GM12872 (cell line): ENCODE data around the gene RCC2.

Source experiments
- TF ChIP-seq, protein P1 (sequence below): IDR thresholded peaks from 3 replicates; pipeline ENCODE4 v1.5.1; 2011; ENCODE audit warnings: low read depth, mild to moderate bottlenecking, low read length, moderate library complexity; ENCODE audit not compliant: insufficient read depth

Gene RCC2

DNA sequence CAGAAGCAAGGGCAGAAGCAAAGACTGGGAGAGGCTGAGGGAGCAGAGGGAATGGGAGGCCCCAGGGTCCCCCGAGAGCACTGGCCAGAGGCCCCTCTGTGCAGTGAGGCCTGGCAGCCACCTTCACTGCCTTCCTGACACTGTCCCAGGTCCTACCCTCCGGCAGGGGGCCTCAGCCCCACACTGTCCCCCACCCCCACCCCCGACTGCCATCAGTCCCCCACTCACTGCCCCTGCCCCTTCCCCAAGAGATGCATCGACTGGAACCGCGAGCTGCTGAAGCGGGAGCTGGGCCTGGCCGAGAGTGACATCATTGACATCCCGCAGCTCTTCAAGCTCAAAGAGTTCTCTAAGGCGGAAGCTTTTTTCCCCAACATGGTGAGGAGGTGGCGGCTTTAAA lies 80.4 kb downstream of the RCC2 start:
- TF ChIP-seq, protein P1, sequence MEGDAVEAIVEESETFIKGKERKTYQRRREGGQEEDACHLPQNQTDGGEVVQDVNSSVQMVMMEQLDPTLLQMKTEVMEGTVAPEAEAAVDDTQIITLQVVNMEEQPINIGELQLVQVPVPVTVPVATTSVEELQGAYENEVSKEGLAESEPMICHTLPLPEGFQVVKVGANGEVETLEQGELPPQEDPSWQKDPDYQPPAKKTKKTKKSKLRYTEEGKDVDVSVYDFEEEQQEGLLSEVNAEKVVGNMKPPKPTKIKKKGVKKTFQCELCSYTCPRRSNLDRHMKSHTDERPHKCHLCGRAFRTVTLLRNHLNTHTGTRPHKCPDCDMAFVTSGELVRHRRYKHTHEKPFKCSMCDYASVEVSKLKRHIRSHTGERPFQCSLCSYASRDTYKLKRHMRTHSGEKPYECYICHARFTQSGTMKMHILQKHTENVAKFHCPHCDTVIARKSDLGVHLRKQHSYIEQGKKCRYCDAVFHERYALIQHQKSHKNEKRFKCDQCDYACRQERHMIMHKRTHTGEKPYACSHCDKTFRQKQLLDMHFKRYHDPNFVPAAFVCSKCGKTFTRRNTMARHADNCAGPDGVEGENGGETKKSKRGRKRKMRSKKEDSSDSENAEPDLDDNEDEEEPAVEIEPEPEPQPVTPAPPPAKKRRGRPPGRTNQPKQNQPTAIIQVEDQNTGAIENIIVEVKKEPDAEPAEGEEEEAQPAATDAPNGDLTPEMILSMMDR = no peak

DNA sequence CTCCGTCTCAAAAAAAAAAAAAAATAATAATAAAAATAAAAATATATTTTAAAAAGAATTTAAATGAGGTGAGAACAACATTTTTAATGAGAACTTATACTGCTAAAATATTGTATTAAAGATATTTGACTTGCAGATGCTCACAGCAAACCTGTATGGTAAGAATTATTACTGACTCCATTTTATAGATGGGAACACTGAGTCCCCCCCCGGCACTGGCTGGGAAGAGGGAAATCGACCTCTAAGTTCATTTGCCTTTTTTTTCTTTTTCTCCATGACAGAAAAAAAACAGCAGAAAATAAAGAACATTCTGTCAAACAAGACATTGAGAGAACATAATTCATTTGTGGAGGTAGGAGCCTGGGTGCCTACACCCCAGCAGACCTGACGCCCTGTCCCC lies 80.9 kb downstream of the RCC2 start:
- TF ChIP-seq, protein P1 = no peak
